Measurements from ENCODE around the gene BBIP1.
A peak's percentile ranks its signal among the peaks of the same experiment; 100 is the strongest.

DNA sequence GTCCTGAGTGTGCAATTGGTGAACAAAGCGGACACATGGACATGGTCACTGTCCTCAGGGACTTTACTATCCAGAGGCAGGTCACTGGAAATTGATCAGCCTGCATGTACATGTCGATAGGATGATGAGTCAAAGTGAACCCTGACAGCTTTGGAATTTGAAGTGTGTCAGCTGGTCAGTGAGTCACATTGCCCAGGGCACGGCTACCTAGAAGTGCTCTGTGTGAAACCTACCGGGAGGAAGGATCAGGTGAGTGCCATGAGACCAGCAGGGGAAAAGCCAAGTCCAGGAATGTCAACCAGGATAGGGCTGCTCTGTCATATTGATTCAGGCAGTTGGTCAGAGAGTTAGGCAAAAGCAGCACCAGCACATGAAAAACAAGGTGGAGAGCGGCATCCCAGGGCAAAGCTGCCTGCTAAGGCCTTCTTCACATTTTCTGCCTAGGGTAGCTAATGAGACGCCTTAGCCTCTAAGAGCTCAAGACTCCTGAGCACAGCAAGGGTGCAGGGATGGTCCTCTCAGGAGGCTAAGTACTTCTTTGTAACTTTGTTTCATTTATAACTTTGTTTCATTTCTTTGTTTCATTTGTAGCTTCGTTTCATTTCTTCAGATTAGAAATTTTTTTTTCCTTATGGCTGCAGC lies 66.6 kb downstream of the BBIP1 start:
- TF ChIP-seq, protein P1, sequence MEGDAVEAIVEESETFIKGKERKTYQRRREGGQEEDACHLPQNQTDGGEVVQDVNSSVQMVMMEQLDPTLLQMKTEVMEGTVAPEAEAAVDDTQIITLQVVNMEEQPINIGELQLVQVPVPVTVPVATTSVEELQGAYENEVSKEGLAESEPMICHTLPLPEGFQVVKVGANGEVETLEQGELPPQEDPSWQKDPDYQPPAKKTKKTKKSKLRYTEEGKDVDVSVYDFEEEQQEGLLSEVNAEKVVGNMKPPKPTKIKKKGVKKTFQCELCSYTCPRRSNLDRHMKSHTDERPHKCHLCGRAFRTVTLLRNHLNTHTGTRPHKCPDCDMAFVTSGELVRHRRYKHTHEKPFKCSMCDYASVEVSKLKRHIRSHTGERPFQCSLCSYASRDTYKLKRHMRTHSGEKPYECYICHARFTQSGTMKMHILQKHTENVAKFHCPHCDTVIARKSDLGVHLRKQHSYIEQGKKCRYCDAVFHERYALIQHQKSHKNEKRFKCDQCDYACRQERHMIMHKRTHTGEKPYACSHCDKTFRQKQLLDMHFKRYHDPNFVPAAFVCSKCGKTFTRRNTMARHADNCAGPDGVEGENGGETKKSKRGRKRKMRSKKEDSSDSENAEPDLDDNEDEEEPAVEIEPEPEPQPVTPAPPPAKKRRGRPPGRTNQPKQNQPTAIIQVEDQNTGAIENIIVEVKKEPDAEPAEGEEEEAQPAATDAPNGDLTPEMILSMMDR (IDR thresholded peaks at IDR 0.05): peak in 2 of 6 experiments; percentile 3 to 15
- peak in 1 of 2 donors; percentile 65 for TF ChIP-seq POLR2A (IDR thresholded peaks at IDR 0.05)
